GM12878 (cell line): ENCODE measurements around the gene CHRM5. TPM values are rescaled to one million over a fixed set of nuclear protein-coding genes. Genes with fewer than 3 reads are reported as not detected.

Experiments
- ATAC-seq: fragments of 200-7000 bp; cut with Tn5 transposase; 3 replicates; pipeline ENCODE4 v1.9.1; 2020; ENCODE audit warnings: mild to moderate bottlenecking, moderate library complexity
- BruUV-seq: library from RNA; stranded (reverse); fragments of 400-500 nt; replicated peaks from 2 replicates; lab custom pipeline; 2021; lab: Mats Ljungman, UMichigan
- CTCF ChIA-PET: fragments of 300-600 bp; sonication (Branson Sonifier 250); formaldehyde crosslinking; extraction: SDS; loops from one replicate; lab custom pipeline; 2021; ENCODE audit warnings: inconsistent platforms; lab: Yijun Ruan, JAX
- POLR2A ChIA-PET: fragments of 350-600 bp; formaldehyde crosslinking; extraction: SDS; loops from one replicate; lab custom pipeline; 2021; ENCODE audit warnings: inconsistent platforms; lab: Charles Lee
- RAD21 ChIA-PET: fragments of 300-600 bp; sonication (Branson Sonifier 250); formaldehyde crosslinking; loops from one replicate; lab custom pipeline; 2023; ENCODE audit warnings: antibody characterized with exemption; ENCODE audit not compliant: unreplicated experiment; lab: Charles Lee
- SMC1A ChIA-PET: fragments of 300-600 bp; sonication (Branson Sonifier 250); formaldehyde crosslinking; loops from one replicate; lab custom pipeline; 2023; ENCODE audit not compliant: unreplicated experiment, uncharacterized antibody; lab: Charles Lee
- DNase-seq: peaks from one replicate; pipeline ENCODE4 v3.0.0-alpha.2; 2011; ENCODE audit warnings: low read depth, low spot score
- FAIRE-seq: peaks from 3 replicates; lab custom pipeline; 2011; peaks lifted over from hg19 to GRCh38; lab: Jason Lieb, UNC
- H2AFZ ChIP-seq: 2 replicates; pipeline ENCODE4 v1.6.0; 2011; ENCODE audit warnings: low read depth, low read length, control low read depth; ENCODE audit not compliant: control insufficient read depth
- H3K27ac ChIP-seq: 2 replicates; pipeline ENCODE4 v1.5.1; 2011; ENCODE audit warnings: control low read depth; ENCODE audit not compliant: control insufficient read depth, insufficient read depth
- H3K27me3 ChIP-seq, 2 experiments: replicated peaks in 1 of 2; 2 replicates each; pipeline versions ENCODE4 v1.6.0 to v1.6.1; 2011; ENCODE audit warnings: low read length in 1 of 2; ENCODE audit not compliant: control insufficient read depth in 2 of 2, insufficient read depth in 2 of 2
- H3K36me3 ChIP-seq, 2 experiments: 2 replicates each; pipeline ENCODE4 v1.5.1; 2011; ENCODE audit warnings: low read length in 1 of 2; ENCODE audit not compliant: control insufficient read depth in 2 of 2, insufficient read depth in 2 of 2
- H3K4me1 ChIP-seq: 2 replicates; pipeline ENCODE4 v1.6.1; 2011; ENCODE audit warnings: mild to moderate bottlenecking, low read length, moderate library complexity, mixed read lengths; ENCODE audit not compliant: control insufficient read depth, insufficient read depth
- H3K4me2 ChIP-seq: 2 replicates; pipeline ENCODE4 v1.6.0; 2011; ENCODE audit warnings: control low read depth; ENCODE audit not compliant: control insufficient read depth, insufficient read depth
- H3K4me3 ChIP-seq: fragments of 200-600 bp; sonication (generic); 2 replicates; pipeline ENCODE4 v1.5.1; 2016
- H3K79me2 ChIP-seq: 2 replicates; pipeline ENCODE4 v1.6.0; 2011; ENCODE audit warnings: low read length; ENCODE audit not compliant: control insufficient read depth, insufficient read depth
- H3K9ac ChIP-seq: 2 replicates; pipeline ENCODE4 v1.8.0; 2011; ENCODE audit warnings: low read length, control low read depth, mixed read lengths; ENCODE audit not compliant: control insufficient read depth, insufficient read depth
- H3K9me3 ChIP-seq: replicated peaks from 3 replicates; pipeline ENCODE4 v1.5.1; 2011; ENCODE audit warnings: mild to moderate bottlenecking, low read length; ENCODE audit not compliant: control insufficient read depth, insufficient read depth
- H4K20me1 ChIP-seq: 2 replicates; pipeline ENCODE4 v1.6.0; 2011; ENCODE audit not compliant: control insufficient read depth, insufficient read depth
- BCL11A ChIP-seq: IDR thresholded peaks from 2 replicates; pipeline ENCODE4 v1.6.1; 2011; ENCODE audit warnings: low read depth, low read length
- EGR1 ChIP-seq, 2 experiments: IDR thresholded peaks; 1 replicate in 1 of 2; 2 replicates in 1 of 2; pipeline ENCODE4 v1.6.1; 2011 to 2012; ENCODE audit warnings: low read depth in 2 of 2, low read length in 2 of 2, borderline replicate concordance in 1 of 2, mild to moderate bottlenecking in 1 of 2, moderate library complexity in 1 of 2
- IRF3 ChIP-seq: fragments of 450-650 bp; IDR thresholded peaks from 2 replicates; pipeline ENCODE4 v1.6.1; 2014; ENCODE audit warnings: mild to moderate bottlenecking
- MTA3 ChIP-seq: IDR thresholded peaks from 2 replicates; pipeline ENCODE4 v1.6.1; 2012; ENCODE audit warnings: low read length, inconsistent platforms, borderline replicate concordance
- PKNOX1 ChIP-seq: fragments of 450-650 bp; IDR thresholded peaks from 2 replicates; pipeline ENCODE4 v1.6.1; 2016; ENCODE audit warnings: mild to moderate bottlenecking
- POLR2A ChIP-seq: IDR thresholded peaks from 2 replicates; pipeline ENCODE4 v1.6.1; 2011; ENCODE audit warnings: low read depth, mild to moderate bottlenecking, low read length
- RFX5 ChIP-seq: IDR thresholded peaks from 2 replicates; pipeline ENCODE4 v1.6.1; 2011; ENCODE audit warnings: low read depth, low read length, improper control_type of control experiment
- SIX5 ChIP-seq: IDR thresholded peaks from 2 replicates; pipeline ENCODE4 v1.6.1; 2011; ENCODE audit warnings: mild to moderate bottlenecking, low read depth, low read length, moderate library complexity; ENCODE audit not compliant: severe bottlenecking
- SMAD5 ChIP-seq: IDR thresholded peaks from 2 replicates; pipeline ENCODE4 v1.6.1; 2016; ENCODE audit warnings: antibody characterized with exemption, low read depth
- SUPT20H ChIP-seq: IDR thresholded peaks from 2 replicates; pipeline ENCODE4 v1.6.1; 2011; ENCODE audit warnings: low read depth, mild to moderate bottlenecking, low read length, moderate library complexity, borderline replicate concordance; ENCODE audit not compliant: control insufficient read depth
- TCF3 ChIP-seq: IDR thresholded peaks from 2 replicates; pipeline ENCODE4 v1.6.1; 2012; ENCODE audit warnings: low read depth, mild to moderate bottlenecking, low read length, borderline replicate concordance; ENCODE audit not compliant: insufficient read depth
- WGBS: methylation state at CpG from one replicate; pipeline ENCODE4 v1.1.6; 2016; ENCODE audit warnings: low lambda C conversion rate; ENCODE audit not compliant: insufficient replicate concordance, insufficient coverage; ENCODE audit errors: missing lambda C conversion rate; 5-methylcytosine and 5-hydroxymethylcytosine counted together
- in situ Hi-C: fragments of 300-500 bp; cut with MboI; formaldehyde crosslinking; loops from 9 replicates; pipeline ENCODE4 v1.14.3; 2018; ENCODE audit warnings: mixed read lengths
- intact Hi-C: fragments of 100-400 bp; cut with micrococcal nuclease; formaldehyde crosslinking; loops from one replicate; pipeline ENCODE4 v1.14.2; 2022; ENCODE audit not compliant: unreplicated experiment
- polyA plus RNA-seq, 11 experiments: library from polyadenylated mRNA; depleted of rRNA in 4 of 11; unstranded in 6 of 11; stranded (reverse) in 5 of 11; fragments of >200 nt; fragmentation: Nextera tagmentation in 4 of 11; fragmentation: Illumina TruSeq in 1 of 11; extraction: Ambion mirVana in 4 of 11; extraction: Trizol in 1 of 11; gene quantifications; 1 replicate in 1 of 11; 2 replicates in 10 of 11; pipeline versions ENCODE4 v1.2.1 to v1.2.3, GENCODE V29; 2011 to 2016; ENCODE audit warnings: inconsistent platforms in 2 of 11, missing spikeins in 2 of 11, low read depth in 1 of 11
- total RNA-seq, 4 experiments: library from RNA; depleted of rRNA in 3 of 4; stranded (reverse); fragments of >200 nt in 3 of 4; fragmentation: Illumina TruSeq in 1 of 4; extraction: Trizol in 1 of 4; gene quantifications; 2 replicates each; pipeline versions ENCODE4 v1.2.1 to v1.2.3, GENCODE V29; 2013 to 2021
- TF ChIP-seq, protein P1 (sequence below): fragments of 450-650 bp; IDR thresholded peaks from 2 replicates; pipeline ENCODE4 v1.6.1; 2017; ENCODE audit warnings: mild to moderate bottlenecking, moderate library complexity
- TF ChIP-seq, protein P2 (sequence below): fragments of 450-650 bp; formaldehyde crosslinking; IDR thresholded peaks from 2 replicates; pipeline ENCODE4 v1.4.0; 2020; ENCODE audit warnings: mild to moderate bottlenecking, moderate library complexity

Gene CHRM5
- total and polyA plus RNA-seq, 10 of the 15 experiments (the other 5 are each of a cell fraction or from before 2014, with no cell fraction given), result 0.01 to 0.10 (median 0.04) TPM; not detected in 6

DNA sequence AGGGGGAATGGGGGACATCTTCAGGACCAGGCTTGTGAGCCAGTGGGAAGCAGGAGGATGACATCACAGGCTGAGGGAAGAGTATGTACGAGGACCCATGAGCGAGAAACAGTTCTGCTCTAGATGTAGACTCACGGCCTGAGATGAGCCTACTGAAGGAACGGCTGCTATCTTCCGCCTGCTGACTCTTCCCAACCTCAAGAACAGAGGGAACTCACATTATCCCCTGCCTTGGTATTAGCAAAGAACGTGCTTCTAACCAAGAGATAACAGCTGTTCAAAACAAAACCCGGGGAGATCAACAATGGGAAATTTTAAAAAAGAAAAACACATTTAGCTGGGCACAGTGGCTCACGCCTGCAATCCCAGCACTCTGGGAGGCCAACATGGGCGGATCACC is 45.4 kb downstream of the CHRM5 start:
- SMC1A ChIA-PET, result no interaction called here
- in situ Hi-C loops, result no loop called here
- TF ChIP-seq POLR2A (no peak), BCL11A (no peak), RFX5 (no peak), SIX5 (no peak), SMAD5 (no peak), IRF3 (no peak), EGR1 (IDR thresholded peaks at IDR 0.05; ENCODE audit: borderline replicate concordance in 1 of 2, low read depth in 2 of 2, low read length in 2 of 2) (no peak), PKNOX1 (no peak), MTA3 (no peak), SUPT20H (no peak), TCF3 (no peak)
- TF ChIP-seq, protein P1, sequence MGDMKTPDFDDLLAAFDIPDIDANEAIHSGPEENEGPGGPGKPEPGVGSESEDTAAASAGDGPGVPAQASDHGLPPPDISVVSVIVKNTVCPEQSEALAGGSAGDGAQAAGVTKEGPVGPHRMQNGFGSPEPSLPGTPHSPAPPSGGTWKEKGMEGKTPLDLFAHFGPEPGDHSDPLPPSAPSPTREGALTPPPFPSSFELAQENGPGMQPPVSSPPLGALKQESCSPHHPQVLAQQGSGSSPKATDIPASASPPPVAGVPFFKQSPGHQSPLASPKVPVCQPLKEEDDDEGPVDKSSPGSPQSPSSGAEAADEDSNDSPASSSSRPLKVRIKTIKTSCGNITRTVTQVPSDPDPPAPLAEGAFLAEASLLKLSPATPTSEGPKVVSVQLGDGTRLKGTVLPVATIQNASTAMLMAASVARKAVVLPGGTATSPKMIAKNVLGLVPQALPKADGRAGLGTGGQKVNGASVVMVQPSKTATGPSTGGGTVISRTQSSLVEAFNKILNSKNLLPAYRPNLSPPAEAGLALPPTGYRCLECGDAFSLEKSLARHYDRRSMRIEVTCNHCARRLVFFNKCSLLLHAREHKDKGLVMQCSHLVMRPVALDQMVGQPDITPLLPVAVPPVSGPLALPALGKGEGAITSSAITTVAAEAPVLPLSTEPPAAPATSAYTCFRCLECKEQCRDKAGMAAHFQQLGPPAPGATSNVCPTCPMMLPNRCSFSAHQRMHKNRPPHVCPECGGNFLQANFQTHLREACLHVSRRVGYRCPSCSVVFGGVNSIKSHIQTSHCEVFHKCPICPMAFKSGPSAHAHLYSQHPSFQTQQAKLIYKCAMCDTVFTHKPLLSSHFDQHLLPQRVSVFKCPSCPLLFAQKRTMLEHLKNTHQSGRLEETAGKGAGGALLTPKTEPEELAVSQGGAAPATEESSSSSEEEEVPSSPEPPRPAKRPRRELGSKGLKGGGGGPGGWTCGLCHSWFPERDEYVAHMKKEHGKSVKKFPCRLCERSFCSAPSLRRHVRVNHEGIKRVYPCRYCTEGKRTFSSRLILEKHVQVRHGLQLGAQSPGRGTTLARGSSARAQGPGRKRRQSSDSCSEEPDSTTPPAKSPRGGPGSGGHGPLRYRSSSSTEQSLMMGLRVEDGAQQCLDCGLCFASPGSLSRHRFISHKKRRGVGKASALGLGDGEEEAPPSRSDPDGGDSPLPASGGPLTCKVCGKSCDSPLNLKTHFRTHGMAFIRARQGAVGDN, result no peak
- TF ChIP-seq, protein P2, sequence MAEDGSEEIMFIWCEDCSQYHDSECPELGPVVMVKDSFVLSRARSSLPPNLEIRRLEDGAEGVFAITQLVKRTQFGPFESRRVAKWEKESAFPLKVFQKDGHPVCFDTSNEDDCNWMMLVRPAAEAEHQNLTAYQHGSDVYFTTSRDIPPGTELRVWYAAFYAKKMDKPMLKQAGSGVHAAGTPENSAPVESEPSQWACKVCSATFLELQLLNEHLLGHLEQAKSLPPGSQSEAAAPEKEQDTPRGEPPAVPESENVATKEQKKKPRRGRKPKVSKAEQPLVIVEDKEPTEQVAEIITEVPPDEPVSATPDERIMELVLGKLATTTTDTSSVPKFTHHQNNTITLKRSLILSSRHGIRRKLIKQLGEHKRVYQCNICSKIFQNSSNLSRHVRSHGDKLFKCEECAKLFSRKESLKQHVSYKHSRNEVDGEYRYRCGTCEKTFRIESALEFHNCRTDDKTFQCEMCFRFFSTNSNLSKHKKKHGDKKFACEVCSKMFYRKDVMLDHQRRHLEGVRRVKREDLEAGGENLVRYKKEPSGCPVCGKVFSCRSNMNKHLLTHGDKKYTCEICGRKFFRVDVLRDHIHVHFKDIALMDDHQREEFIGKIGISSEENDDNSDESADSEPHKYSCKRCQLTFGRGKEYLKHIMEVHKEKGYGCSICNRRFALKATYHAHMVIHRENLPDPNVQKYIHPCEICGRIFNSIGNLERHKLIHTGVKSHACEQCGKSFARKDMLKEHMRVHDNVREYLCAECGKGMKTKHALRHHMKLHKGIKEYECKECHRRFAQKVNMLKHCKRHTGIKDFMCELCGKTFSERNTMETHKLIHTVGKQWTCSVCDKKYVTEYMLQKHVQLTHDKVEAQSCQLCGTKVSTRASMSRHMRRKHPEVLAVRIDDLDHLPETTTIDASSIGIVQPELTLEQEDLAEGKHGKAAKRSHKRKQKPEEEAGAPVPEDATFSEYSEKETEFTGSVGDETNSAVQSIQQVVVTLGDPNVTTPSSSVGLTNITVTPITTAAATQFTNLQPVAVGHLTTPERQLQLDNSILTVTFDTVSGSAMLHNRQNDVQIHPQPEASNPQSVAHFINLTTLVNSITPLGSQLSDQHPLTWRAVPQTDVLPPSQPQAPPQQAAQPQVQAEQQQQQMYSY (CRISPR knock-in tag), result no peak

More for the DNA sequence above, 45.4 kb downstream of the CHRM5 start:
- no peaks in the 10 kb centered on the region for H3K79me2 ChIP-seq
- no peak for DNase-seq
- ChIA-PET RAD21 (no interaction called here), POLR2A (interaction anchor here (0.7 kb wide), 1 partner anchor 34 kb away, joined by 8 read pairs; no protein-coding TSS in a partner anchor), CTCF (no interaction called here)
- H3K36me3 ChIP-seq, result no peaks in the 10 kb centered on the region
- no peak overlapping the region for H3K4me2 ChIP-seq
- no peak for ATAC-seq
- H3K4me3 ChIP-seq, result no peak overlapping the region
- H3K4me1 ChIP-seq, result no peaks in the 10 kb centered on the region
- WGBS, result 85% methylated on average over 9 of the region's 9 CpGs
- BruUV-seq, result no TSS peak
- no peak for FAIRE-seq
- H4K20me1 ChIP-seq, result no peaks in the 10 kb centered on the region
- no peaks in the 10 kb centered on the region; the same call in 2 of the 3 replicates for H3K9me3 ChIP-seq
- no peak overlapping the region for H2AFZ ChIP-seq
- intact Hi-C loops, result no loop called here
- H3K27ac ChIP-seq, result no peak overlapping the region
- H3K27me3 ChIP-seq, result no peaks in the 10 kb centered on the region
- no peak overlapping the region for H3K9ac ChIP-seq
